HG03103 (cell line): ENCODE results near the gene WWC1.

Experiments used
- ATAC-seq: cut with Tn5 transposase; IDR thresholded peaks from one replicate; pipeline ENCODE4 v1.9.1; 2021; ENCODE audit warnings: low read depth; ENCODE audit not compliant: unreplicated experiment

The WWC1 gene

GRCh38 chr5:168472329-168472728 is 180.9 kb downstream of the WWC1 start:
- no peak for ATAC-seq

- ATAC-seq, result no peak
Observed at GRCh38 chr5:168474319-168474718, 182.9 kb downstream of the WWC1 start.

- no peak for ATAC-seq
Observed at GRCh38 chr5:168477060-168477459, 185.6 kb downstream of the WWC1 start.

GRCh38 chr5:168479166-168479565 is 187.7 kb downstream of the WWC1 start:
- no peak for ATAC-seq

- no peak for ATAC-seq
Observed at GRCh38 chr5:168480601-168481000, 189.2 kb downstream of the WWC1 start.

- peak; percentile 91 for ATAC-seq
Observed at GRCh38 chr5:168481330-168481788, 189.9 kb downstream of the WWC1 start.

GRCh38 chr5:168482361-168482760 is 190.9 kb downstream of the WWC1 start:
- ATAC-seq, result no peak

GRCh38 chr5:168486136-168486879 is 194.9 kb downstream of the WWC1 start, which contains the start of gene RARS1:
RARS1 (plus strand) TSS chr5:168486471; CDS start chr5:168486499, 28 bp downstream.
- ATAC-seq, result peak; percentile 75

GRCh38 chr5:168489059-168489458 is 197.6 kb downstream of the WWC1 start:
- no peak for ATAC-seq

GRCh38 chr5:168494057-168494555 is 202.7 kb downstream of the WWC1 start:
- ATAC-seq, result no peak

- ATAC-seq, result no peak
Observed at GRCh38 chr5:168502563-168503237, 211.3 kb downstream of the WWC1 start.

GRCh38 chr5:168513861-168514428 is 222.5 kb downstream of the WWC1 start:
- no peak for ATAC-seq
